DOHH2 (cell line): ENCODE data around the gene UBL4A.

Experiments used
- CTCF ChIP-seq: fragments of 200-600 bp; sonication (generic); IDR thresholded peaks from one replicate; pipeline ENCODE4 v1.5.1; 2014; ENCODE audit warnings: antibody characterized with exemption, mild to moderate bottlenecking, low read depth, low read length; ENCODE audit not compliant: poor library complexity, severe bottlenecking
- EZH2phosphoT487 ChIP-seq: fragments of 200-600 bp; sonication (generic); IDR thresholded peaks from 2 replicates; pipeline ENCODE4 v1.6.1; 2017; ENCODE audit warnings: borderline replicate concordance, mild to moderate bottlenecking, antibody characterized with exemption, low read length, moderate library complexity, mixed read lengths

- TF ChIP-seq EZH2phosphoT487, result no peak
- no peak for TF ChIP-seq CTCF
These were observed 2.1 kb upstream of the UBL4A start for GRCh38 chrX:154488336-154489075.
